Subcutaneous adipose tissue (tissue), 4 donors: ENCODE measurements around the gene CXCL13. TPM values are rescaled to one million over a fixed set of nuclear protein-coding genes. Genes with fewer than 3 reads are reported as not detected.

Experiments
- CTCF ChIP-seq: fragments of 450-650 bp; IDR thresholded peaks from one replicate; pipeline ENCODE4 v1.5.1; 2016; ENCODE audit warnings: low read depth, mild to moderate bottlenecking, control low read depth, antibody characterized with exemption, moderate library complexity
- total RNA-seq, 4 donors: library from RNA; depleted of rRNA; stranded (reverse); fragments of >200 nt; gene quantifications; one replicate each; pipeline ENCODE4 v1.1.0, GENCODE V29; 2016

CXCL13 gene
- under 1 TPM in 1 of 4 donors, not detected in 3; 0.44 TPM for total RNA-seq

DNA sequence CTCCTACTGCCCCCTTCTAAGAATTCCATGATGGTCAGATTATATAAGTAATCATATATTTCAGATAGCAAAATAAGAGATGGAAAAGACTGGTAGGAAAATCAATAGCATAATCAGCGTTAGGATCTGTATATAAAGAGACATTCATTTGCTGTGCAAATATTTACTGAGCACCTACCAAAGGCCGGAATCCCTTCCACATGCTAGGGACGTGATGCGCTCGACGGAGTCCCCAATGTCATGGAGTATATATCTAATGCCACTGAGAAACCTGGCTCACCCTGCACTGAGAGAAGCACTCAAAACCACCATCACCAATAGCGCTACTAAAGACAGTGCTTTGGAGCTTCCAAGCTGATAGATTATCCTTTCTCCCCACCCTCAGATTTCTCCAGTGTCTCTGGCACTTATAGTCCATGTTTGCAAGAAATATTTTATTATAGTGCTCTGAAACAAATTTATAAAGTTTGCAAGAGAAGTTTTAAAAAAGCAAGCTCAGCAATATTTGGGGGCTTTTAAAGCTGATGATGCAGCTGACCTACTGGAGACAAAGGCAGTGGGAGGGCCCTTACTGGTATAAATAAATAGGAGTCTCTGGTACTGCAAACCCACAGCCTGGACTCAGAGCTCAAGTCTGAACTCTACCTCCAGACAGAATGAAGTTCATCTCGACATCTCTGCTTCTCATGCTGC is at the start of gene CXCL13:
Gene CXCL13 (plus strand): TSS at position 611 of the 693 bp plus-strand sequence. CDS start 46 bp downstream, at position 657.
- TF ChIP-seq CTCF = no peak

- no peak for TF ChIP-seq CTCF
These were observed 45.5 kb upstream of the CXCL13 start for GRCh38 chr4:77560170-77560569.

- no peak for TF ChIP-seq CTCF
These were observed 41.4 kb upstream of the CXCL13 start for GRCh38 chr4:77564231-77564630.

GRCh38 chr4:77566148-77566547 is 39.5 kb upstream of the CXCL13 start:
- TF ChIP-seq CTCF = no peak

DNA sequence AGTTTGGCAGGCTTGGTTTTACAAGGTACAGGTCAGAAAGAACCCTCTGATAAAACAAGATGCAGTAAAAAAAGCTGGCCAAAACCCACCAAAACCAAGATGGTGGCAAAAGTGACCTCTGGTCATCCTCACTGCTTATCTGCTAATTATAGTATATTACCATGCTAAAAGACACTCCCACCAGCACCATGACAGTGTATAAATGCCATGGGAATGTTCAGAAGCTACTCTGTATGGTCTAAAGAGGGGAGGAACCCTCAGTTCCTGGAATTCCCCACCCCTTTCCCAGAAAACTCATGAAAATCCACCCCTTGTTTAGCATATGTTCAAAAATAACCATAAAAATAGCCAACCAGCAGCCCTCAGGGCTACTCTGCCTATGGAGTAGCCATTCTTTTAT is 38.1 kb upstream of the CXCL13 start:
- no peak for TF ChIP-seq CTCF

DNA sequence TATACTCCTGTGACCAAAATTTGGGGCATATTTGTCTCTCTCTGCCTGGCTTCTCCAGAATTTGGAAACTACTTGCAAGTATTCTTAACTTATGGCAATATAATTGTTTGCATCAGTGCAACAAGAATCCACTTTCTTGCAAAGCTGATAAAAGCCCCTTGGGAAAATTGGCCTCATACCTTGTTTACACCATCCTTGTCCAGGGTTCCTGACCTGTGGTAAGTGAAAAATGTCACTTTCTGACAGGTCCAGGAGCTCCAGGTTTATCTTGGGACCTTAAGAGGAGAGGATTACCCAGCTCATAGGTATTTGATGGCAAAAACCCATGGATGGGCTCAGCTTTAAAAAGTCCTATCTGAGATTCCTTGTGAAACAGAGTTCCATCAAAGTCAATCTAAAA is 29.3 kb upstream of the CXCL13 start:
- TF ChIP-seq CTCF = no peak

DNA sequence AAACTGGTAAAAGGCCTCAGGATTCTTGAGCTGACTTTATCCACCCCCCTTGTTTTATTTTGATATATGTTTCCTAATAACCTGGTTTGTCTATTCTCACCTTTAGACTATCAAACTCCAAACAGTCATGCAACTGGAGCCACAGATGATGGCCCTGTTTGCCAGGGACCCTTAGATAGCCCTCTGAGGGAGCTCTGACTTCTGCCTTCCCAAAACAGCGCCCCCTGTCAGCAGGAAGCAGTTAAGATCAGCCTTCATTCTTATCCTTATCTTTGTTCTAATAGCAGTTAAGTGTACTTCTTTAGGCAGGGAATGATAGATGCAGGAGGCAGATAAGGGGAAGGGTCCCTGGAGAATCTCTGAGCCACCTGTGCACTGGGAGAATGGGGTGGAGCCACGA is 27.5 kb upstream of the CXCL13 start:
- TF ChIP-seq CTCF = no peak
